Endothelial cell of umbilical vein (primary cell): ENCODE results near the gene ATP8A2. TPM values are rescaled to one million over a fixed set of nuclear protein-coding genes. Genes with fewer than 3 reads are reported as not detected.

Experiments used
- BruUV-seq: library from RNA; stranded (reverse); fragments of 400-500 nt; replicated peaks from 2 replicates; lab custom pipeline; 2021; lab: Mats Ljungman, UMichigan
- CTCF ChIA-PET: fragments of 300-600, 350-600 bp; sonication (Branson Sonifier 250); formaldehyde crosslinking; loops from one replicate; lab custom pipeline; 2021; ENCODE audit warnings: antibody characterized with exemption, inconsistent platforms; lab: Charles Lee
- POLR2A ChIA-PET: fragments of 300-600, 350-600 bp; sonication (Branson Sonifier 250); formaldehyde crosslinking; loops from one replicate; lab custom pipeline; 2021; ENCODE audit warnings: antibody characterized with exemption, inconsistent platforms; lab: Charles Lee
- DNase-seq: peaks from one replicate; pipeline ENCODE4 v3.0.0-alpha.2; 2011; ENCODE audit warnings: low read depth, low spot score
- FAIRE-seq: peaks from 2 replicates; lab custom pipeline; 2011; peaks lifted over from hg19 to GRCh38; lab: Jason Lieb, UNC
- H2AFZ ChIP-seq: 2 replicates; pipeline ENCODE4 v1.6.0; 2012; ENCODE audit warnings: low read depth, low read length, control low read depth, inconsistent platforms
- H3K27ac ChIP-seq: 2 replicates; pipeline ENCODE4 v1.5.1; 2011; ENCODE audit warnings: low read depth, mild to moderate bottlenecking, control low read depth, low read length, moderate library complexity; ENCODE audit not compliant: insufficient read depth
- H3K27me3 ChIP-seq, 2 experiments: 2 replicates each; pipeline versions ENCODE4 v1.6.0 to v1.6.1; 2011; ENCODE audit warnings: low read length in 2 of 2, mixed read lengths in 1 of 2; ENCODE audit not compliant: control insufficient read depth in 2 of 2, insufficient read depth in 2 of 2
- H3K36me3 ChIP-seq, 2 experiments: 2 replicates in 1 of 2; 3 replicates in 1 of 2; pipeline ENCODE4 v1.5.1; 2011; ENCODE audit warnings: low read length in 2 of 2, mild to moderate bottlenecking in 1 of 2, moderate library complexity in 1 of 2; ENCODE audit not compliant: control insufficient read depth in 2 of 2, insufficient read depth in 2 of 2; ENCODE audit errors: extremely low read depth in 1 of 2
- H3K4me1 ChIP-seq: 3 replicates; pipeline ENCODE4 v1.5.1; 2011; ENCODE audit warnings: mild to moderate bottlenecking, low read length; ENCODE audit not compliant: control insufficient read depth, insufficient read depth; ENCODE audit errors: extremely low read depth
- H3K4me2 ChIP-seq: 2 replicates; pipeline ENCODE4 v1.6.1; 2011; ENCODE audit warnings: low read length, control low read depth, mixed read lengths; ENCODE audit not compliant: insufficient read depth
- H3K4me3 ChIP-seq, 3 experiments: fragments of 200-600 bp in 1 of 3; sonication (generic), shearing (Covaris generic) in 1 of 3; replicated peaks in 1 of 3; 2 replicates each; pipeline ENCODE4 v1.5.1; 2011 to 2016; ENCODE audit warnings: control low read depth in 3 of 3, low read length in 3 of 3, mild to moderate bottlenecking in 2 of 3, inconsistent platforms in 1 of 3, low read depth in 1 of 3, moderate library complexity in 1 of 3; ENCODE audit not compliant: insufficient read depth in 1 of 3
- H3K79me2 ChIP-seq: 2 replicates; pipeline ENCODE4 v1.6.0; 2012; ENCODE audit warnings: low read length, inconsistent platforms; ENCODE audit not compliant: control insufficient read depth, insufficient read depth
- H3K9ac ChIP-seq: replicated peaks from 2 replicates; pipeline ENCODE3; 2011; ENCODE audit warnings: low read length, control low read depth; ENCODE audit not compliant: insufficient read depth; ENCODE audit errors: extremely low read depth
- H3K9me1 ChIP-seq: replicated peaks from 3 replicates; pipeline ENCODE4 v1.6.0; 2011; ENCODE audit warnings: mild to moderate bottlenecking, low read length; ENCODE audit not compliant: control insufficient read depth, insufficient read depth; ENCODE audit errors: extremely low read depth
- H3K9me3 ChIP-seq: replicated peaks from 2 replicates; pipeline ENCODE4 v1.5.1; 2012; ENCODE audit warnings: low read length, inconsistent platforms; ENCODE audit not compliant: control insufficient read depth, insufficient read depth
- H4K20me1 ChIP-seq: replicated peaks from 2 replicates; pipeline ENCODE3; 2011; ENCODE audit warnings: mild to moderate bottlenecking, low read length; ENCODE audit not compliant: control insufficient read depth, insufficient read depth; ENCODE audit errors: extremely low read depth
- EZH2 ChIP-seq: IDR thresholded peaks from 2 replicates; pipeline ENCODE4 v1.6.1; 2012; ENCODE audit warnings: borderline replicate concordance, low read depth, mild to moderate bottlenecking, moderate library complexity, low read length, inconsistent platforms; ENCODE audit not compliant: severe bottlenecking
- FOS ChIP-seq: IDR thresholded peaks from 2 replicates; pipeline ENCODE4 v1.6.1; 2011; ENCODE audit warnings: mild to moderate bottlenecking, low read length, moderate library complexity, borderline replicate concordance; ENCODE audit not compliant: insufficient read depth
- GATA2 ChIP-seq: IDR thresholded peaks from 2 replicates; pipeline ENCODE4 v1.7.0; 2011; ENCODE audit warnings: low read depth, mild to moderate bottlenecking, moderate library complexity, mixed read lengths, low read length; ENCODE audit not compliant: insufficient read length, insufficient read depth
- JUN ChIP-seq: IDR thresholded peaks from 2 replicates; pipeline ENCODE4 v1.6.1; 2011; ENCODE audit warnings: borderline replicate concordance, low read depth; ENCODE audit not compliant: insufficient read length, insufficient read depth
- MYC ChIP-seq: IDR thresholded peaks from one replicate; pipeline ENCODE4 v1.6.1; 2011; ENCODE audit warnings: mild to moderate bottlenecking, low read depth, low read length
- POLR2A ChIP-seq: IDR thresholded peaks from 2 replicates; pipeline ENCODE4 v1.6.1; 2012; ENCODE audit warnings: low read depth, mild to moderate bottlenecking, control low read depth, low read length
- POLR2AphosphoS5 ChIP-seq: IDR thresholded peaks from 2 replicates; pipeline ENCODE4 v1.6.1; 2012; ENCODE audit warnings: low read depth, mild to moderate bottlenecking, control low read depth, low read length, moderate library complexity; ENCODE audit not compliant: insufficient read depth
- dilution Hi-C: fragments of 300-500 bp; cut with MboI; formaldehyde crosslinking; loops from one replicate; pipeline ENCODE4 v1.15.0; 2019; ENCODE audit warnings: low sequenced_read_pairs; ENCODE audit not compliant: extremely low pct_ligation_motif_present
- intact Hi-C: fragments of 100-400 bp; cut with micrococcal nuclease; formaldehyde crosslinking; loops from one replicate; pipeline ENCODE4 v1.10.0; 2022
- polyA plus RNA-seq, 4 experiments: library from polyadenylated mRNA; depleted of rRNA in 3 of 4; stranded (reverse) in 3 of 4; unstranded in 1 of 4; fragments of >200 nt; gene quantifications; 2 replicates each; pipeline versions ENCODE4 v1.2.1 to v1.2.3, GENCODE V29; 2011 to 2012; ENCODE audit warnings: missing spikeins in 1 of 4
- total RNA-seq: library from RNA; stranded (reverse); gene quantifications from 2 replicates; pipeline ENCODE4 v1.2.3, GENCODE V29; 2021
- TF ChIP-seq, protein P1 (sequence below), 2 donors: IDR thresholded peaks; 1 replicate in 1 of 2; 2 replicates in 1 of 2; pipeline ENCODE4 v1.5.1; 2011; ENCODE audit warnings: low read length in 2 of 2, mild to moderate bottlenecking in 2 of 2, moderate library complexity in 2 of 2, control low read depth in 1 of 2, inconsistent platforms in 1 of 2, low read depth in 1 of 2; ENCODE audit not compliant: insufficient read depth in 1 of 2; ENCODE audit errors: extremely low read depth in 1 of 2
- TF ChIP-seq, protein P2 (sequence below): IDR thresholded peaks from 2 replicates; pipeline ENCODE4 v1.6.1; 2011; ENCODE audit not compliant: insufficient read depth, insufficient read length

Gene ATP8A2
- total and polyA plus RNA-seq, 2 donors (not counting 3 experiments of a cell fraction or from before 2014, with no cell fraction given): 0.11 to 0.49 TPM

DNA sequence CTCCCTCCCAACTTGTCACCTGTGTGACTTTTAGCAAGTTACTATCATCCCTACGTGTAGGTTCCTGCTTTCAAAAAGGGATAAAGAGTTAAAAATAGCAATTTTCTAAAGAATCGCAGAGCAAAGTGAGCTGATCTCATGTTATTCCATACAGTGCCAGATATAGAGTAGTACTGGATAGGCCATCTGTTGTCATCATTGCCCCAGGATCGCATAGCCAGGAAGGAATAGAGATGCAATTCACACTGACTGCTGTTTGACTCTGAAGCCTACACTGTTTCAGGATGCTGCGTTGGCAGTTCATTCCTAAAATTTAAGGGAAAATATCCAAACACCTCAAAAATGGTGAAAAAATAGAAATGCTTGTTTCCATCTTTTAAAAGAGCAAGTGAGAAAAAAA, 541.2 kb downstream of the ATP8A2 start:
- peaks cover 2% of the 10 kb centered on the region for H3K9me1 ChIP-seq
- H3K27ac ChIP-seq: no peak overlapping the region
- H3K4me2 ChIP-seq: no peak overlapping the region
- H4K20me1 ChIP-seq: no peaks in the 10 kb centered on the region
- BruUV-seq: no TSS peak
- no peaks in the 10 kb centered on the region for H3K9me3 ChIP-seq
- no peak overlapping the region for H3K4me3 ChIP-seq
- intact Hi-C loops (no loop called here), dilution Hi-C loops (no loop called here)
- FAIRE-seq: no peak
- ChIA-PET CTCF (interaction anchor here (0.9 kb wide), 1 partner anchor 12 kb away, joined by 3 read pairs; no protein-coding TSS in a partner anchor), POLR2A (no interaction called here)
- no peak overlapping the region for H3K9ac ChIP-seq
- H3K4me1 ChIP-seq: no peaks in the 10 kb centered on the region
- no peak for DNase-seq
- H3K27me3 ChIP-seq: peaks cover 9 to 11% of the 10 kb centered on the region in 2 experiments
- H3K36me3 ChIP-seq: no peaks in the 10 kb centered on the region
- TF ChIP-seq POLR2AphosphoS5 (no peak), EZH2 (no peak), MYC (no peak), JUN (no peak), POLR2A (no peak), GATA2 (no peak), FOS (no peak)
- TF ChIP-seq, protein P1, sequence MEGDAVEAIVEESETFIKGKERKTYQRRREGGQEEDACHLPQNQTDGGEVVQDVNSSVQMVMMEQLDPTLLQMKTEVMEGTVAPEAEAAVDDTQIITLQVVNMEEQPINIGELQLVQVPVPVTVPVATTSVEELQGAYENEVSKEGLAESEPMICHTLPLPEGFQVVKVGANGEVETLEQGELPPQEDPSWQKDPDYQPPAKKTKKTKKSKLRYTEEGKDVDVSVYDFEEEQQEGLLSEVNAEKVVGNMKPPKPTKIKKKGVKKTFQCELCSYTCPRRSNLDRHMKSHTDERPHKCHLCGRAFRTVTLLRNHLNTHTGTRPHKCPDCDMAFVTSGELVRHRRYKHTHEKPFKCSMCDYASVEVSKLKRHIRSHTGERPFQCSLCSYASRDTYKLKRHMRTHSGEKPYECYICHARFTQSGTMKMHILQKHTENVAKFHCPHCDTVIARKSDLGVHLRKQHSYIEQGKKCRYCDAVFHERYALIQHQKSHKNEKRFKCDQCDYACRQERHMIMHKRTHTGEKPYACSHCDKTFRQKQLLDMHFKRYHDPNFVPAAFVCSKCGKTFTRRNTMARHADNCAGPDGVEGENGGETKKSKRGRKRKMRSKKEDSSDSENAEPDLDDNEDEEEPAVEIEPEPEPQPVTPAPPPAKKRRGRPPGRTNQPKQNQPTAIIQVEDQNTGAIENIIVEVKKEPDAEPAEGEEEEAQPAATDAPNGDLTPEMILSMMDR (IDR thresholded peaks at IDR 0.05; ENCODE audit: extremely low read depth in 1 of 2, insufficient read depth in 1 of 2, low read depth in 1 of 2, low read length in 2 of 2): no peak
- TF ChIP-seq, protein P2, sequence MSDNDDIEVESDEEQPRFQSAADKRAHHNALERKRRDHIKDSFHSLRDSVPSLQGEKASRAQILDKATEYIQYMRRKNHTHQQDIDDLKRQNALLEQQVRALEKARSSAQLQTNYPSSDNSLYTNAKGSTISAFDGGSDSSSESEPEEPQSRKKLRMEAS: no peak
- no peak overlapping the region for H2AFZ ChIP-seq
- no peaks in the 10 kb centered on the region for H3K79me2 ChIP-seq
